HepG2 (cell line): ENCODE results near the gene SLC38A8. TPM values are rescaled to one million over a fixed set of nuclear protein-coding genes. Genes with fewer than 3 reads are reported as not detected.
A peak's percentile ranks its signal among the peaks of the same experiment; 100 is the strongest.

Experiments
- ATAC-seq: fragments of 200-7000 bp; cut with Tn5 transposase; 3 replicates; pipeline ENCODE4 v1.9.1; 2020; ENCODE audit warnings: mild to moderate bottlenecking, moderate library complexity
- BruUV-seq: library from RNA; stranded (reverse); fragments of 400-500 nt; replicated peaks from 2 replicates; lab custom pipeline; 2021; lab: Mats Ljungman, UMichigan
- CTCF ChIA-PET: fragments of 300-600 bp; formaldehyde crosslinking; extraction: SDS; loops from one replicate; lab custom pipeline; 2021; ENCODE audit warnings: low total read pairs, inconsistent platforms, low intra/inter-chr PET ratio; lab: Yijun Ruan, JAX
- POLR2A ChIA-PET: fragments of 350-600 bp; sonication (Branson Sonifier 250); formaldehyde crosslinking; loops from one replicate; lab custom pipeline; 2020; ENCODE audit warnings: antibody characterized with exemption, inconsistent platforms; lab: Yijun Ruan, JAX
- DNase-seq: peaks from one replicate; pipeline ENCODE4 v3.0.0-alpha.2; 2015; ENCODE audit warnings: low spot score
- FAIRE-seq: peaks from 3 replicates; lab custom pipeline; 2011; peaks lifted over from hg19 to GRCh38; lab: Jason Lieb, UNC
- H2AFZ ChIP-seq: one replicate; pipeline ENCODE4 v1.6.1; 2011; ENCODE audit warnings: low read length, inconsistent platforms
- H3K27ac ChIP-seq: fragments of 300-600 bp; 3 replicates; pipeline ENCODE4 v1.8.0; 2011; ENCODE audit warnings: mixed run types, mild to moderate bottlenecking, mixed read lengths, low read length, inconsistent platforms; ENCODE audit not compliant: insufficient read depth; ENCODE audit errors: extremely low read length
- H3K27me3 ChIP-seq, 2 experiments: fragments of 200-600 bp in 1 of 2; 2 replicates in 1 of 2; 3 replicates in 1 of 2; pipeline versions ENCODE4 v1.6.0 to v1.8.0; 2011; ENCODE audit warnings: low read length in 2 of 2, mild to moderate bottlenecking in 2 of 2, moderate library complexity in 2 of 2, inconsistent platforms in 1 of 2; ENCODE audit not compliant: insufficient read depth in 2 of 2, control insufficient read depth in 1 of 2
- H3K36me3 ChIP-seq, 2 experiments: fragments of 200-600 bp in 1 of 2; replicated peaks in 1 of 2; 2 replicates in 1 of 2; 3 replicates in 1 of 2; pipeline versions ENCODE4 v1.5.1 to v1.8.0; 2011; ENCODE audit warnings: low read length in 2 of 2, inconsistent platforms in 1 of 2; ENCODE audit not compliant: insufficient read depth in 2 of 2, control insufficient read depth in 1 of 2
- H3K4me1 ChIP-seq: 2 replicates; pipeline ENCODE4 v1.5.1; 2012; ENCODE audit warnings: low read length, inconsistent platforms; ENCODE audit not compliant: insufficient read depth
- H3K4me2 ChIP-seq: 2 replicates; pipeline ENCODE4 v1.6.0; 2011; ENCODE audit warnings: low read depth, low read length, inconsistent platforms
- H3K4me3 ChIP-seq, 3 experiments: fragments of 200-600 bp in 1 of 3; sonication (generic), shearing (Covaris generic) in 1 of 3; replicated peaks in 1 of 3; 2 replicates each; pipeline ENCODE4 v1.5.1; 2011 to 2016; ENCODE audit warnings: low read length in 3 of 3, inconsistent platforms in 2 of 3, low read depth in 2 of 3, mild to moderate bottlenecking in 2 of 3, control low read depth in 1 of 3, mixed read lengths in 1 of 3; ENCODE audit not compliant: insufficient read depth in 1 of 3
- H3K79me2 ChIP-seq: one replicate; pipeline ENCODE4 v1.6.1; 2011; ENCODE audit warnings: low read length, inconsistent platforms; ENCODE audit not compliant: insufficient read depth
- H3K9ac ChIP-seq: 2 replicates; pipeline ENCODE4 v1.6.0; 2011; ENCODE audit warnings: mild to moderate bottlenecking, low read depth, low read length, inconsistent platforms; ENCODE audit not compliant: insufficient read depth
- H3K9me3 ChIP-seq: 2 replicates; pipeline ENCODE4 v1.5.1; 2012; ENCODE audit warnings: mild to moderate bottlenecking, low read length
- H4K20me1 ChIP-seq: 2 replicates; pipeline ENCODE4 v1.6.0; 2011; ENCODE audit warnings: inconsistent platforms, mild to moderate bottlenecking, low read length, moderate library complexity; ENCODE audit not compliant: insufficient read depth
- CREB1 ChIP-seq, 2 experiments: fragments of 450-650 bp in 1 of 2; IDR thresholded peaks; 2 replicates each; pipeline ENCODE4 v1.6.1; 2016 to 2017; ENCODE audit warnings: control low read depth in 1 of 2, mild to moderate bottlenecking in 1 of 2, missing compliant biosample characterization in 1 of 2, missing genetic modification characterization in 1 of 2
- EED ChIP-seq: sonication (generic); formaldehyde crosslinking; IDR thresholded peaks from 2 replicates; pipeline ENCODE4 v1.5.0; 2020; ENCODE audit warnings: mild to moderate bottlenecking, missing genetic modification reagents
- IRF2 ChIP-seq: IDR thresholded peaks from 2 replicates; pipeline ENCODE4 v1.6.1; 2018; ENCODE audit warnings: missing genetic modification reagents, missing compliant biosample characterization
- THYN1 ChIP-seq: sonication (generic); formaldehyde crosslinking; IDR thresholded peaks from 2 replicates; pipeline ENCODE4 v1.8.1; 2023; ENCODE audit warnings: low read depth, mild to moderate bottlenecking, moderate library complexity, missing genetic modification reagents, borderline replicate concordance
- ZFP36L2 ChIP-seq: sonication (generic); formaldehyde crosslinking; IDR thresholded peaks from 2 replicates; pipeline ENCODE4 v1.4.0; 2020; ENCODE audit warnings: missing genetic modification reagents
- WGBS: methylation state at CpG from one replicate; pipeline ENCODE4 v1.1.6; 2017; ENCODE audit warnings: low lambda C conversion rate; 5-methylcytosine and 5-hydroxymethylcytosine counted together
- in situ Hi-C: cut with HindIII; loops from 2 replicates; pipeline ENCODE4 v1.10.0; 2017; ENCODE audit warnings: low pct_unique_long_range_greater_than_20kb; ENCODE audit not compliant: extremely low pct_ligation_motif_present
- intact Hi-C: fragments of 100-400 bp; cut with micrococcal nuclease; formaldehyde crosslinking; loops from one replicate; pipeline ENCODE4 v1.10.0; 2022; ENCODE audit not compliant: unreplicated experiment
- polyA plus RNA-seq, 8 experiments: library from polyadenylated mRNA; depleted of rRNA in 3 of 8; stranded (reverse) in 7 of 8; unstranded in 1 of 8; fragments of >200 nt; fragmentation: Illumina TruSeq in 4 of 8; extraction: Trizol in 4 of 8; gene quantifications; 2 replicates each; pipeline versions ENCODE4 v1.2.1 to v1.2.3, GENCODE V29; 2011 to 2016; ENCODE audit warnings: low read depth in 4 of 8, missing spikeins in 1 of 8, mixed read lengths in 1 of 8; ENCODE audit not compliant: insufficient read depth in 1 of 8
- total RNA-seq, 5 experiments: library from RNA; depleted of rRNA; stranded (reverse); fragments of >200 nt; fragmentation: Illumina TruSeq; extraction: Trizol; gene quantifications; 2 replicates each; pipeline ENCODE4 v1.2.3, GENCODE V29; 2016; ENCODE audit warnings: low read depth in 1 of 5
- TF ChIP-seq, protein P1 (sequence below): sonication (generic); formaldehyde crosslinking; IDR thresholded peaks from 2 replicates; pipeline ENCODE4 v1.5.0; 2020; ENCODE audit warnings: mild to moderate bottlenecking, missing genetic modification reagents, moderate library complexity

SLC38A8 gene
- total and polyA plus RNA-seq, 2 of the 13 experiments (the other 11 are each of a cell fraction or from before 2014, with no cell fraction given), result 0.24 to 0.37 TPM

DNA sequence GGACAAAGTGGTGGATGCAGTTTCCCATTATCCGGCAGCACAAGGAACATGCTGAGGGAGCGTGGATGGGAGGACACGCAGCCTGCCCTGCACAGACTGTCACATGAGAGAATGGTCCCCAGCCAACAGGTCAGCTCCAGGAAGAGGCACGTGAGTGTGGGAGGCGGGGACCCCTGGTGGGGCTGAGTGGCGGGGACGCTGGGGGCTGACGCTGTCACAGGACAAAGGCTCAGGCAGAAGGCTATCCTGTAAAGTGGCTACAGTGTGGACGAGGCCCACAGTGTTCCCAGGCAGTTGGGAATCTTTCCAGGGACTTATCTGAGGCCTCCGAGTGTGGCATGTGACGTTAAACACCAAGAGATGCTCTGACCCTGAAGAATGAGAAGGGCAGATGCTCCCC is 43.7 kb upstream of the SLC38A8 start:
- H3K36me3 ChIP-seq, result peaks cover 37 to 87% of the 10 kb centered on the region in 2 experiments
- WGBS, result 94% methylated on average over 11 of the region's 11 CpGs
- no peak overlapping the region for H3K27ac ChIP-seq
- ATAC-seq (no peak; the same call in 2 of the 3 replicates), DNase-seq (no peak), FAIRE-seq (no peak)
- POLR2A ChIA-PET, result interaction anchor here (1.7 kb wide), 1 partner anchor 53 kb away, joined by 4 read pairs; no protein-coding TSS in a partner anchor
- H3K9ac ChIP-seq, result no peak overlapping the region
- H3K27me3 ChIP-seq, result no peaks in the 10 kb centered on the region
- no peaks in the 10 kb centered on the region for H3K9me3 ChIP-seq
- intact Hi-C loops (no loop called here), in situ Hi-C loops (loop anchor here (5.0 kb wide), 1 partner anchor 91 kb away; no protein-coding TSS in a partner anchor)
- H3K4me1 ChIP-seq, result no peaks in the 10 kb centered on the region
- no peak overlapping the region for H3K4me2 ChIP-seq
- no TSS peak for BruUV-seq
- CTCF ChIA-PET, result interaction anchor here (3.6 kb wide), 1 partner anchor 55 kb away, joined by 29 read pairs; no protein-coding TSS in a partner anchor
- H3K4me3 ChIP-seq, result no peak overlapping the region
- no peaks in the 10 kb centered on the region for H3K79me2 ChIP-seq
- no peak for TF ChIP-seq CREB1 (IDR thresholded peaks at IDR 0.05)
- TF ChIP-seq CREB1 (CRISPR knock-in tag; IDR thresholded peaks at IDR 0.05), result no peak
- TF ChIP-seq, protein P1, sequence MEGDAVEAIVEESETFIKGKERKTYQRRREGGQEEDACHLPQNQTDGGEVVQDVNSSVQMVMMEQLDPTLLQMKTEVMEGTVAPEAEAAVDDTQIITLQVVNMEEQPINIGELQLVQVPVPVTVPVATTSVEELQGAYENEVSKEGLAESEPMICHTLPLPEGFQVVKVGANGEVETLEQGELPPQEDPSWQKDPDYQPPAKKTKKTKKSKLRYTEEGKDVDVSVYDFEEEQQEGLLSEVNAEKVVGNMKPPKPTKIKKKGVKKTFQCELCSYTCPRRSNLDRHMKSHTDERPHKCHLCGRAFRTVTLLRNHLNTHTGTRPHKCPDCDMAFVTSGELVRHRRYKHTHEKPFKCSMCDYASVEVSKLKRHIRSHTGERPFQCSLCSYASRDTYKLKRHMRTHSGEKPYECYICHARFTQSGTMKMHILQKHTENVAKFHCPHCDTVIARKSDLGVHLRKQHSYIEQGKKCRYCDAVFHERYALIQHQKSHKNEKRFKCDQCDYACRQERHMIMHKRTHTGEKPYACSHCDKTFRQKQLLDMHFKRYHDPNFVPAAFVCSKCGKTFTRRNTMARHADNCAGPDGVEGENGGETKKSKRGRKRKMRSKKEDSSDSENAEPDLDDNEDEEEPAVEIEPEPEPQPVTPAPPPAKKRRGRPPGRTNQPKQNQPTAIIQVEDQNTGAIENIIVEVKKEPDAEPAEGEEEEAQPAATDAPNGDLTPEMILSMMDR (CRISPR knock-in tag), result 0 out of 2 replicates have a peak, but pooled peaks have one; percentile 9
- TF ChIP-seq ZFP36L2, result no peak
- no peak for TF ChIP-seq THYN1
- no peak for TF ChIP-seq IRF2 (CRISPR knock-in tag)
- TF ChIP-seq EED (CRISPR knock-in tag), result 0 out of 2 replicates have a peak, but pooled peaks have one; percentile 32
- H4K20me1 ChIP-seq, result peaks cover 4% of the 10 kb centered on the region; the same call in 1 of the 2 replicates
- H2AFZ ChIP-seq, result no peak overlapping the region
